ENCODE measurements around the gene NDUFB1.

GRCh38 chr14:92108345-92109254 lies 12.9 kb downstream of the NDUFB1 start:
- TF ChIP-seq CTCF (IDR thresholded peaks at IDR 0.05) (no peak), RCOR1 (IDR thresholded peaks at IDR 0.05; ENCODE audit: low read length) (no peak), FOXM1 (IDR thresholded peaks at IDR 0.05; ENCODE audit: low read depth) (no peak), MAX (IDR thresholded peaks at IDR 0.05; ENCODE audit: low read depth) (no peak)

Measured in SK-N-SH (cell line).